Activated CD4-positive, alpha-beta memory T cell treated with anti-CD3 and anti-CD28 coated beads, Interleukin-2, amount 10 ng/mL, durations not matched to agents 7 days and 5 days (primary cell): ENCODE data around the gene KCTD3. TPM values are rescaled to one million over a fixed set of nuclear protein-coding genes. Genes with fewer than 3 reads are reported as not detected.

Experiments used
- CTCF ChIA-PET: fragments of 350-600 bp; sonication (Branson Sonifier 250); formaldehyde crosslinking; loops from one replicate; lab custom pipeline; 2021; ENCODE audit warnings: antibody characterized with exemption, inconsistent platforms; lab: Charles Lee
- POLR2A ChIA-PET: fragments of 350-600 bp; sonication (Branson Sonifier 250); formaldehyde crosslinking; loops from one replicate; lab custom pipeline; 2021; ENCODE audit warnings: antibody characterized with exemption; lab: Charles Lee
- DNase-seq: peaks from one replicate; pipeline ENCODE4 v3.0.0-alpha.2; 2020
- H3K27ac Mint-ChIP-seq: one replicate; pipeline ENCODE4 v1.8.0; 2021; ENCODE audit warnings: mild to moderate bottlenecking, mixed read lengths
- H3K27me3 Mint-ChIP-seq: one replicate; pipeline ENCODE4 v1.8.0; 2021; ENCODE audit warnings: mixed read lengths
- H3K36me3 Mint-ChIP-seq: one replicate; pipeline ENCODE4 v1.8.0; 2021; ENCODE audit warnings: low read depth, mixed read lengths
- H3K4me1 Mint-ChIP-seq: one replicate; pipeline ENCODE4 v1.8.0; 2021; ENCODE audit warnings: mixed read lengths
- H3K4me3 Mint-ChIP-seq: one replicate; pipeline ENCODE4 v1.8.0; 2021; ENCODE audit warnings: mild to moderate bottlenecking, mixed read lengths
- H3K9me3 Mint-ChIP-seq: one replicate; pipeline ENCODE4 v1.8.0; 2021; ENCODE audit warnings: mixed read lengths
- total RNA-seq, 2 experiments: library from RNA; stranded (reverse); gene quantifications; one replicate each; pipeline ENCODE4 v1.2.3, GENCODE V29; 2021

The KCTD3 gene
- total RNA-seq, 2 experiments from 2014 or later, result 3.4 TPM

DNA sequence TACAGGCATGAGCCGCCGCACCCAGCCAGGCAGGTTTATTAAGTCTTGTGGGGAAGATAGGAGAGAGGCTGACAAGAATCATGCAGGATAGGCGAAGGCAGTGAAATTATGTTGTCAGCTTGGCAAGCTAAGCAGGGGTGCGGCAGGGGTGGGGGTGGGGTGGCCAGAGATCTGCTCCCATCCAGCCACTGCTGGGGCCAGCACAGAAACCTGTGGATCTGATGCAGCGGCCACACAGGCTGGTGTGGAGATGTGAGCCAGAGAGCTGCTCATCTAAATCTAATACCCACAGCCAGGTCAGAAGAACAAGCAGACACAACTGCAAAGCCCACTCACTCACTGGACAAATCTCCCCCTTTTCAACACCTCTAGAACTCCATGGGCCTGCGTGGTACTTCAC, 68.7 kb downstream of the KCTD3 start:
- Mint-ChIP-seq H3K27me3 (no peaks in the 10 kb centered on the region), H3K36me3 (no peaks in the 10 kb centered on the region), H3K9me3 (peaks cover 2% of the 10 kb centered on the region), H3K4me3 (no peak overlapping the region), H3K4me1 (no peaks in the 10 kb centered on the region), H3K27ac (no peak overlapping the region)
- ChIA-PET POLR2A (no interaction called here), CTCF (no interaction called here)
- no peak for DNase-seq

- DNase-seq, result no peak
- Mint-ChIP-seq H3K36me3 (no peaks in the 10 kb centered on the region), H3K27ac (no peak overlapping the region), H3K27me3 (no peaks in the 10 kb centered on the region), H3K4me3 (no peak overlapping the region), H3K4me1 (no peaks in the 10 kb centered on the region), H3K9me3 (peaks cover 2% of the 10 kb centered on the region)
- CTCF ChIA-PET, result no interaction called here
- POLR2A ChIA-PET, result no interaction called here
These were observed 69.3 kb downstream of the KCTD3 start for GRCh38 chr1:215636258-215636965.

DNA sequence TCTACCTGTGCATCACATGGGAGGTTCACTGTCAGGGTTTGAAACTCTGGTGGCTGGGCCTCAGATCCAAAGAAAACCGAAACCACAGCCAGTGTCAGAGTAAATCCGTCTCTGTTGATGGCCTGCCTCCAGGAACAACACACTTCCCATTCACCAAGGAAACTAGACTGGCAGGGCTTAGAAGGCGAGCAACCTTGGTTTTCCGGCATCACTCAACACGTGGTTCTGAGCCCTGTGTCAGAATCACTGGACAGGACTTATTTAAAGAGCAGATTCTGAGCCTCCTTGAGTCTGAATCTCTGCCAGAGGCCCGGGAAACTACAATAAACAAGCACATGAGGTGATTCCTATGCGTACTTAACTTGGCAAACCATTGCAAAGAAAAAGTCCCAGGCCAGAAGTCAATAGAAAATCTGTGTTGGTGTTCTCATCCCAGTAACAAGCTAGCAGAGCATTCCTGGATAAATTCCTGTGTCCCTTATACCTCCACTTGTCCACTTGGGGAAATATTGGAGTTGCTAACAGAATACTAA, 70.0 kb downstream of the KCTD3 start:
- ChIA-PET POLR2A (no interaction called here), CTCF (no interaction called here)
- H3K27me3 Mint-ChIP-seq, result no peaks in the 10 kb centered on the region
- no peak overlapping the region for H3K27ac Mint-ChIP-seq
- H3K4me3 Mint-ChIP-seq, result no peak overlapping the region
- no peaks in the 10 kb centered on the region for H3K4me1 Mint-ChIP-seq
- no peaks in the 10 kb centered on the region for H3K36me3 Mint-ChIP-seq
- no peak for DNase-seq
- H3K9me3 Mint-ChIP-seq, result peaks cover 2% of the 10 kb centered on the region

- H3K9me3 Mint-ChIP-seq, result peaks cover 2% of the 10 kb centered on the region
- ChIA-PET POLR2A (no interaction called here), CTCF (no interaction called here)
- DNase-seq, result no peak
- no peaks in the 10 kb centered on the region for H3K36me3 Mint-ChIP-seq
- no peak overlapping the region for H3K27ac Mint-ChIP-seq
- no peak overlapping the region for H3K4me3 Mint-ChIP-seq
- no peaks in the 10 kb centered on the region for H3K27me3 Mint-ChIP-seq
- no peaks in the 10 kb centered on the region for H3K4me1 Mint-ChIP-seq
These were observed 73.5 kb downstream of the KCTD3 start for GRCh38 chr1:215640429-215641148.

DNA sequence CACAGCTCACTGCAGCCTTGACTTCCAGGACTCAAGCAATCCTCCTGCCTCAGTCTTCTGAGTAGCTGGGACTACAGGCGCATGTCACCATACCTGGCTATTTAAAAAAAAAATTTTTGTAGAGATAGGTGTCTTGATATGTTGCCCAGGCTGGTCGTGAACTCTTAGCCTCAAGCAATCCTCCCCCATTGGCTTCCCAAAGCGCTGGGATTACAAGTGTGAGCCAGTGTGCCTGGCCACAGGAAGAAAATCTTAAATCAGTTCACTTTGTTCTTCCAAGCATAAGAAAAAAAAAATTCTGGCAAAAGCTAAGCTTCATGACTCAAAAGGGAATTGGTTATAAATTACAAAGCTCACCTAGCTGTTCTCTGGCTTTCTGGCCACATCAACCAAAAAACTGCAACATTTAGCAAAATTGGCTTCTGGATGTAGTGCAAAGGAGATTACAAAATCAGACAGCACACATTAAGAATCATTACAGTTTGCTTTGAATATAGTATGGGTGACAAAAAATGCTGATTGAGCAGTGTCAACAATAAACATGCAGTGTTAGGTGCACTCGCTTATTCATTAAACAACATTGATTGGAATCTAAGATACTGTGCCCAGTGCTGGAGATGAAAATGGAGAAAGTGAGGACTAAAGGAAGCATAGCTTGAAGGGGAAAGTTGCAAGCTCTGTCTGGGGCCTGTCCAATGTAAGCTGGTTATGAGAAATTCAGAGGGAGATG, 76.7 kb downstream of the KCTD3 start:
- Mint-ChIP-seq H3K36me3 (no peaks in the 10 kb centered on the region), H3K4me3 (no peak overlapping the region)
- CTCF ChIA-PET, result no interaction called here

DNA sequence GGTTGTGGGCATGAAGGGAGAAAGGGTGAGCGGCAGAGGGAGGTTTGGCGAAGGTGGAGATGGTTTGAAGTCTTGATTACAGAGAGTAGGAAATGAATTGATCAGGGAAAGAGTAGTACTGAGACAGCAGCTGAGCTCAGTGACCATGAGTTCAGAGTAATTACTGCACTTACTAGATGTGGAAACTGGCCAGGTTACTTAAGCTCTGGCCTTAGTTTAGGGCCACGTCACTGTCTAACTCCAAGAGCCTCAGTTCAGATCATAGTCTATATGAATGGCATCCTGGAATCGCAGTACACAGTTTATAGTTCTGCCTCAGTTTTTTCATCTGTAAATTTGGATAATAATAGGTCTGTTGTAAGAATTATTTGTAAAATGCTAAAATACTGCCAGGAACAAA, 78.1 kb downstream of the KCTD3 start:
- Mint-ChIP-seq H3K4me3 (no peak overlapping the region), H3K4me1 (no peaks in the 10 kb centered on the region), H3K27ac (no peak overlapping the region), H3K27me3 (no peaks in the 10 kb centered on the region), H3K36me3 (no peaks in the 10 kb centered on the region), H3K9me3 (no peaks in the 10 kb centered on the region)
- POLR2A ChIA-PET, result no interaction called here
- no peak for DNase-seq
- CTCF ChIA-PET, result no interaction called here

More for the DNA sequence above, 76.7 kb downstream of the KCTD3 start:
- POLR2A ChIA-PET, result no interaction called here
- Mint-ChIP-seq H3K27me3 (no peaks in the 10 kb centered on the region), H3K4me1 (no peaks in the 10 kb centered on the region), H3K9me3 (no peaks in the 10 kb centered on the region), H3K27ac (no peak overlapping the region)
- no peak for DNase-seq

- no peak overlapping the region for H3K4me3 Mint-ChIP-seq
- CTCF ChIA-PET, result no interaction called here
- H3K27me3 Mint-ChIP-seq, result no peaks in the 10 kb centered on the region
- H3K9me3 Mint-ChIP-seq, result no peaks in the 10 kb centered on the region
- H3K36me3 Mint-ChIP-seq, result no peaks in the 10 kb centered on the region
- no peak overlapping the region for H3K27ac Mint-ChIP-seq
- H3K4me1 Mint-ChIP-seq, result no peaks in the 10 kb centered on the region
- POLR2A ChIA-PET, result no interaction called here
- DNase-seq, result no peak
These were observed 78.8 kb downstream of the KCTD3 start for GRCh38 chr1:215645861-215646260.

DNA sequence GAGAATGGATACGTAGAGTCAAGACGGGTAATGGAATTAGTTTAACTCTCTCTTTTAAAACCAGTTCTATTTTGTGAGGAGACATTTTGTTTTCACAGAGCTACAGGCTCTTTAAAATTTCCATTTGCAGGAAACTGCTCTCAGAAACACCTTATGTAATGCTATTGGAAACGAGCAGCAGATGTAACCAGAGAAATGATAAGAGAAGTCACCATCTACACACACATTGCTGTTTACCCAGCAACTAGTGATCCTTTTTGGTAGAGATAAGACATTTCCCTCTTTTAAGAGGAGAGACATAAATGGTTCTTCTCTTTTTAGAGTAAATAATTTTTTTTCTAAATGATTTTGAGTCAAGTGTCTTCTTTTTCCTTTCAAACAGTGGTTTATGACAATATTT, 80.6 kb downstream of the KCTD3 start:
- no peaks in the 10 kb centered on the region for H3K4me1 Mint-ChIP-seq
- ChIA-PET CTCF (no interaction called here), POLR2A (no interaction called here)
- H3K27me3 Mint-ChIP-seq, result no peaks in the 10 kb centered on the region
- H3K9me3 Mint-ChIP-seq, result no peaks in the 10 kb centered on the region
- DNase-seq, result no peak
- no peak overlapping the region for H3K27ac Mint-ChIP-seq
- H3K4me3 Mint-ChIP-seq, result no peak overlapping the region
- no peaks in the 10 kb centered on the region for H3K36me3 Mint-ChIP-seq

DNA sequence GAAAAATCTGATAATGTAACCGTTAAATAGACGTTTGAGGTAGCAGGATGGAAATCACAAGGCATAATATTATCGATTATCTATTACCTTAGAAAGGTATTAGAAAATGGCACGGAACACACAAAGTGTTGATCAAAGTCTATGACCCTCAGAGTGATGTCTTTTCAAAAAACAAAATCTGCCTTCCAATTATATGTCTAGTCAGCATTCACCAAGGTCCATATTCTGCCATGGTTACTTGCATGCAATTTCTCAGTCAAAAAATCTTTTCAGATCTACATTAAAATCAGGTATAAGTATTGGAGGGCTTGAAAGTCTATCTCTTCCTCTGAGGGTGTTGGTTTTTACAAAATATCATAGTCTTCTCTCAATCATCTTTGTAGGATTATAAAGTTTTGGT, 81.9 kb downstream of the KCTD3 start:
- CTCF ChIA-PET, result no interaction called here
- POLR2A ChIA-PET, result no interaction called here
- no peak for DNase-seq
- H3K27ac Mint-ChIP-seq, result no peak overlapping the region
- no peaks in the 10 kb centered on the region for H3K4me1 Mint-ChIP-seq
- no peaks in the 10 kb centered on the region for H3K36me3 Mint-ChIP-seq
- H3K4me3 Mint-ChIP-seq, result no peak overlapping the region
- H3K9me3 Mint-ChIP-seq, result no peaks in the 10 kb centered on the region
- H3K27me3 Mint-ChIP-seq, result no peaks in the 10 kb centered on the region

DNA sequence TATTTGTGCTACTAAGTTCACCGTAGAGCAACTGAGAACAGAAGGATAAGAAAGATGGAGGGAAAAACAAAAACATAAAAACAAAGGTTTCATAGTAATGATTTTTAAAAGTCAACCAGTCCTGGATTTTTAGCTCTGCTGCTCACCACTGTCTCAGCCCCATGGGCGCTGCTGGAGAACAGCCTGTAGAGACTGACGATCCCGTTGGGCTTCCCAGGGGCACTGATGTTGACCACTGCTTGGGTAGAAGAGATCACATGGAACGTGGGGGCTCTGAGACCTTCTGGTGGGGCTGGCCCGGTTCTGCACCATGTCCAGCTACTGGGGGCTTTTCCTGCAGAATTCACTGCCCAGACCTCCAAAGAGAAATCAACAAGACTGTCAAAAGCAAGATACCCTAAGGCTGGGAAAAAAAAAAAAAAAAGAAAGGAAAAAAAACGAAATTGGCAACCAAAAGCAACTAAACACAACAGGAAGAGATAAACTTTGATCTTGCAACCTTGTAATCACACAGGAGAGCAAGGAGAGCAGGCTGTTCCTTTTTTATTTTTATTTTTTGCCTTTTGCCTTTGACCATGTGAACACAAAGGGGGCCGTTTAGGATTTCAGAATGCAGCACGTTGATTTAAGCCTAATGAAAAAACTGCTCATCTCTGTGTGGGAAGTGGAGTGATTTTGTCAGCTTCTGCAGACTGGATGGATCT, 83.5 kb downstream of the KCTD3 start:
- no peaks in the 10 kb centered on the region for H3K36me3 Mint-ChIP-seq
- no peak overlapping the region for H3K4me3 Mint-ChIP-seq
- DNase-seq, result no peak
- ChIA-PET POLR2A (no interaction called here), CTCF (interaction anchor here (0.7 kb wide), 1 partner anchor 64 kb away, joined by 4 read pairs; no protein-coding TSS in a partner anchor)
- H3K27ac Mint-ChIP-seq, result no peak overlapping the region
- no peaks in the 10 kb centered on the region for H3K9me3 Mint-ChIP-seq
- H3K27me3 Mint-ChIP-seq, result no peaks in the 10 kb centered on the region
- no peaks in the 10 kb centered on the region for H3K4me1 Mint-ChIP-seq

DNA sequence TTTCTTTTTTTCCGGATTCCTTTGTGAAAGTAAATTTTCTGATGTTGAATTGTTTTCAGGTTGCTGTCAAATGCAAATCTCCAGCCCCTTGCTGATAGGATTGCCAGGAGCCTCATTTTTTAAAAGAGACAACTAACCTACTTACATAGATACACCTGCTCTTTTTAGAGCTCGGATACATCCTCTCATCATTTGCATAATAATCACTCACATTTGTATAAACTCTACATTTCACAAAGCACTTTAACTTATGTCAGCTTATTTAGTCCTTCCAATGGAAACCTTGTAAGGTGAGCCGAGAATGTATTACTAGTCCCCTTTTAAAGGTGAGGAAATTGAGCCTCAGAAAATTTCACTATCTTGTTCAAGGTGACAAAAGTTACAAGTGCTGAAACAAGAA, 84.8 kb downstream of the KCTD3 start:
- H3K27me3 Mint-ChIP-seq, result no peaks in the 10 kb centered on the region
- H3K4me3 Mint-ChIP-seq, result no peak overlapping the region
- ChIA-PET POLR2A (no interaction called here), CTCF (no interaction called here)
- no peak for DNase-seq
- H3K27ac Mint-ChIP-seq, result no peak overlapping the region
- no peaks in the 10 kb centered on the region for H3K9me3 Mint-ChIP-seq
- H3K4me1 Mint-ChIP-seq, result no peaks in the 10 kb centered on the region
- no peaks in the 10 kb centered on the region for H3K36me3 Mint-ChIP-seq

GRCh38 chr1:215652371-215652770, 85.3 kb downstream of the KCTD3 start:
- Mint-ChIP-seq H3K27me3 (no peaks in the 10 kb centered on the region), H3K36me3 (no peaks in the 10 kb centered on the region), H3K9me3 (no peaks in the 10 kb centered on the region), H3K4me1 (no peaks in the 10 kb centered on the region), H3K4me3 (no peak overlapping the region), H3K27ac (no peak overlapping the region)
- DNase-seq, result no peak
- CTCF ChIA-PET, result no interaction called here
- POLR2A ChIA-PET, result no interaction called here

DNA sequence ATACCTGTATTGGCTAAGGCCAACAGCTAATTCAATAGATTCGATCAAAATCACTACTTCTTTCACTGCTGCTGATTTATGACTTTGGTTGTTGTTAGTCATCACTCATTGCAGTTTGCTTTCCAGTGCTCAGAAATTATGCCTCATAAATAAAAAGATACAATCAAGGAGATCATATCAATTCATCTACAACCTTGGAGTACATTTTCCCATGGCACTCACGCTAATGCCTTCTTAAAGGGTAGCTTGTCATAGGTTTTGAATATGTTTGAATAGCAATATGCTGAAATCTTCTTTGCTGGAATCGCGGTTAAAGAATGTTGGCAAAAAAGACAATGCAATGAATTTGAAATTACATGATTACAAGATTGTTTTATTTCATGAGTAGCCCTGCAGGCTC, 89.9 kb downstream of the KCTD3 start:
- no peak for DNase-seq
- CTCF ChIA-PET, result interaction anchor here (0.7 kb wide), 1 partner anchor 52 kb away, joined by 4 read pairs; no protein-coding TSS in a partner anchor
- no peak overlapping the region for H3K4me3 Mint-ChIP-seq

More for the DNA sequence above, 89.9 kb downstream of the KCTD3 start:
- H3K36me3 Mint-ChIP-seq, result no peaks in the 10 kb centered on the region
- no peaks in the 10 kb centered on the region for H3K9me3 Mint-ChIP-seq
- no peaks in the 10 kb centered on the region for H3K4me1 Mint-ChIP-seq
- POLR2A ChIA-PET, result no interaction called here
- H3K27me3 Mint-ChIP-seq, result no peaks in the 10 kb centered on the region
- H3K27ac Mint-ChIP-seq, result no peak overlapping the region
